C4-2B (cell line): ENCODE data around the gene RIN3.

Experiments
- H3K27ac ChIP-seq: fragments of 450-650 bp; 2 replicates; pipeline ENCODE4 v1.5.1; 2017
- CTCF ChIP-seq: fragments of 450-650 bp; conservative IDR thresholded peaks from 2 replicates; pipeline ENCODE4 v1.5.1; 2017; ENCODE audit warnings: mild to moderate bottlenecking
- ZFX ChIP-seq: fragments of 450-650 bp; IDR thresholded peaks from 2 replicates; pipeline ENCODE4 v1.6.1; 2017

RIN3 gene

GRCh38 chr14:92719890-92720323 is 206.3 kb downstream of the RIN3 start:
- peak overlapping the region; percentile 66 for H3K27ac ChIP-seq

GRCh38 chr14:92724516-92725340 is 211.1 kb downstream of the RIN3 start:
- TF ChIP-seq CTCF (no peak), ZFX (no peak)
- H3K27ac ChIP-seq = peak overlapping the region; percentile 78

More at GRCh38 chr14:92719890-92720323, 206.3 kb downstream of the RIN3 start:
- TF ChIP-seq CTCF = no peak
- TF ChIP-seq ZFX = no peak

GRCh38 chr14:92726135-92726932 is 212.8 kb downstream of the RIN3 start:
- peak overlapping the region; percentile 78 for H3K27ac ChIP-seq
- TF ChIP-seq CTCF (no peak), ZFX (no peak)

GRCh38 chr14:92726933-92727262 is 213.3 kb downstream of the RIN3 start:
- peak overlapping the region; percentile 78 for H3K27ac ChIP-seq
- no peak for TF ChIP-seq CTCF
- no peak for TF ChIP-seq ZFX

GRCh38 chr14:92728759-92729364 is 215.3 kb downstream of the RIN3 start:
- TF ChIP-seq ZFX (no peak), CTCF (no peak)
- H3K27ac ChIP-seq = no peak overlapping the region

GRCh38 chr14:92729634-92730358 is 216.2 kb downstream of the RIN3 start:
- H3K27ac ChIP-seq = no peak overlapping the region
- TF ChIP-seq ZFX = no peak
- no peak for TF ChIP-seq CTCF
